ENCODE data around the gene DIAPH1. TPM values are rescaled to one million over a fixed set of nuclear protein-coding genes. Genes with fewer than 3 reads are reported as not detected.

Gene DIAPH1
- total RNA-seq, 1 experiment from 2014 or later, result 157 TPM

DNA sequence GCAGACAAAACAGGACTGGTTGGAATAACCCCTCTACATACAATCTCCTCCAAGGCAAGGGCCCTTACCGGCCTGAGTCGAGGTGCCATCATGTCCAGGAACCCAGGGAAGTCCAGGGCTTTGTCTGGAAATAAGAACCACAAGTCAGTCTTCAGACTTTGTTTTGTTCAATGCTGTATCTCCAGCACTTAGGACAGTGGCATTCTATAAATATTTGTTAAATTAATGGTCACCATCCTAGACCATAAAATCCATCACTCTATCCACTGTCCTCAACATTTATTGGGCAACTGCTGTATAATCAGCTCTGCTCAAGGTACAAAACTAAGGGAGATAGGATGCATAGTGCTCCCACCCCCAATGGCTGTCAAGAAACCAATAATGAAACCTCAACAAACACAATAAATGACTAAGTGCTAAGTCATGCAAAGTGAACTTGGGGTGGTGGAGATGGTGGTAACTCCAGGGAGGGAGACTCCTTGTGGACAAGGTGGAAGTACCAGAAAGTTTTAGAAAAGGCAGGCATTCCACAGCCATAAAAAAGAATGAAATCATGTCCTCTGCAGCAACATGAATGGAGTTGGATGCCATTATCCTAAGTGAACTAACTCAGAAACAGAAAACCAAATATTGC, 23.0 kb upstream of the DIAPH1 start:
- Histone ChIP-seq H3K4me1 (replicated peaks; ENCODE audit: insufficient read depth) (peaks cover 28% of the 10 kb centered on the region), H3K9me2 (ENCODE audit: insufficient read depth) (no peaks in the 10 kb centered on the region), H3K4me2 (peak overlapping the region; percentile 8; the same call in 1 of the 2 replicates), H2AFZ (no peak overlapping the region), H3K4me3 (no peak overlapping the region), H3K27ac (no peak overlapping the region), H3K79me2 (ENCODE audit: low read depth) (no peaks in the 10 kb centered on the region), H4K20me1 (ENCODE audit: insufficient read depth) (no peaks in the 10 kb centered on the region), H3F3A (ENCODE audit: insufficient read depth, low read depth) (peaks cover 24% of the 10 kb centered on the region), H3K9me3 (ENCODE audit: insufficient read depth, low read depth) (no peaks in the 10 kb centered on the region), H3K27me3 (ENCODE audit: insufficient read depth, low read depth) (no peaks in the 10 kb centered on the region), H3K36me3 (ENCODE audit: low read depth) (no peaks in the 10 kb centered on the region; the same call in 1 of the 2 replicates)
- CTCF ChIA-PET, result no interaction called here
- no TSS peak for BruUV-seq (replicated peaks)
- POLR2A ChIA-PET (ENCODE audit: unreplicated experiment), result no interaction called here
- DNase-seq, result peak; percentile 25 to 89
- TF ChIP-seq EZH2 (IDR thresholded peaks at IDR 0.05; ENCODE audit: low read depth) (no peak), CTCF (conservative IDR thresholded peaks at IDR 0.05) (peak; percentile 67)
- intact Hi-C loops (cut with micrococcal nuclease; ENCODE audit: unreplicated experiment), result no loop called here

DNA sequence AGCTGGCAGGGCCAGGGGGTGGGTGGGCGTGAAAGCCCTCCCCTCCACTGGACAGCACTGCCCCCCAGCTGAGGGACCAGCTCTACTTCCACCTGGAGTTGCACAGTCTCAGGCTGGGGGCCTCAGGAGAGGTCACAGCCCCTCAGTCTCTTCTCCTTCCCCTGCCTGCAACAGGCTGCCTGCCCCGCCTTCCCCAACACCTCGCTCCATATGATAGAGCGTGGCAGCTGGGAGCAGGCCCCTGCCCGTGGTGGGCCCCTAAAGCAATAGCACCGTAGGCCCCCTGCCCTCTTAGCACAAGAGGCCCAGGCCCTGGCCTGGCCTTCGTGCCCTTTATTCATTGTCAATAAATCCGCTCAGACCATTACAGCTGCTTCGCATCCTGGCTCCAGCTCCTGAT, 21.9 kb upstream of the DIAPH1 start:
- ChIA-PET CTCF (no interaction called here), POLR2A (ENCODE audit: unreplicated experiment) (no interaction called here)
- H3K4me3 ChIP-seq, result no peak overlapping the region
- peaks cover 24% of the 10 kb centered on the region for H3F3A ChIP-seq (ENCODE audit: insufficient read depth, low read depth)
- H3K79me2 ChIP-seq (ENCODE audit: low read depth), result peaks cover 9% of the 10 kb centered on the region
- DNase-seq, result no peak
- H4K20me1 ChIP-seq (ENCODE audit: insufficient read depth), result peaks cover 4% of the 10 kb centered on the region; the same call in 1 of the 2 replicates
- no peaks in the 10 kb centered on the region for H3K27me3 ChIP-seq (ENCODE audit: insufficient read depth, low read depth)
- BruUV-seq (replicated peaks), result no TSS peak
- H3K4me2 ChIP-seq, result no peak overlapping the region
- intact Hi-C loops (cut with micrococcal nuclease; ENCODE audit: unreplicated experiment), result no loop called here
- peaks cover 28% of the 10 kb centered on the region for H3K4me1 ChIP-seq (replicated peaks; ENCODE audit: insufficient read depth)
- H3K9me2 ChIP-seq (ENCODE audit: insufficient read depth), result no peaks in the 10 kb centered on the region
- no peak overlapping the region for H3K27ac ChIP-seq
- no peaks in the 10 kb centered on the region for H3K9me3 ChIP-seq (ENCODE audit: insufficient read depth, low read depth)
- TF ChIP-seq CTCF (conservative IDR thresholded peaks at IDR 0.05), result no peak
- no peak for TF ChIP-seq EZH2 (IDR thresholded peaks at IDR 0.05; ENCODE audit: low read depth)
- no peak overlapping the region for H2AFZ ChIP-seq
- no peaks in the 10 kb centered on the region for H3K36me3 ChIP-seq (ENCODE audit: low read depth)

DNA sequence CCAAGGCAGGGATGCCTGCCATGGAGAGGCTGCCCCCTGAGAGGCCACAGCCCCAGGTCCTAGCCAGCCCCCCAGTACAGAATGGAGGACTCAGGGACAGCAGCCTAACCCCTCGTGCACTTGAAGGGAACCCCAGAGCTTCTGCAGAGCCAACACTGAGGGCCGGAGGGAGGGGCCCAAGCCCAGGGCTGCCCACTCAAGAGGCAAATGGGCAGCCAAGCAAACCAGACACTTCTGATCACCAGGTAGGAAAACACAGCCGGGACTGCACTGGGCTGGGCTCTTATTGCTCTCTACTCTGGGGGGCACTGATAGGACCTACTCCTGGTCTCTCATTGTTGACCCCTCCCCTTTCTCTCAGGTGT, 21.2 kb upstream of the DIAPH1 start:
- TF ChIP-seq CTCF (conservative IDR thresholded peaks at IDR 0.05), result no peak
- no peak for TF ChIP-seq EZH2 (IDR thresholded peaks at IDR 0.05; ENCODE audit: low read depth)
- DNase-seq, result no peak
- Histone ChIP-seq H3K27me3 (ENCODE audit: insufficient read depth, low read depth) (no peaks in the 10 kb centered on the region), H3F3A (ENCODE audit: insufficient read depth, low read depth) (peaks cover 24% of the 10 kb centered on the region), H4K20me1 (ENCODE audit: insufficient read depth) (peaks cover 10% of the 10 kb centered on the region; the same call in 1 of the 2 replicates), H3K4me2 (no peak overlapping the region), H3K79me2 (ENCODE audit: low read depth) (peaks cover 16% of the 10 kb centered on the region), H3K36me3 (ENCODE audit: low read depth) (no peaks in the 10 kb centered on the region), H3K4me3 (no peak overlapping the region), H3K9me2 (ENCODE audit: insufficient read depth) (no peaks in the 10 kb centered on the region), H3K4me1 (replicated peaks; ENCODE audit: insufficient read depth) (peaks cover 35% of the 10 kb centered on the region), H3K9me3 (ENCODE audit: insufficient read depth, low read depth) (no peaks in the 10 kb centered on the region), H3K27ac (no peak overlapping the region), H2AFZ (no peak overlapping the region)
- BruUV-seq (replicated peaks), result no TSS peak
- CTCF ChIA-PET, result interaction anchor here (0.6 kb wide), 1 partner anchor 1046 kb away, joined by 5 read pairs; the partner anchor contains the start of gene FGF1
- intact Hi-C loops (cut with micrococcal nuclease; ENCODE audit: unreplicated experiment), result no loop called here
- POLR2A ChIA-PET (ENCODE audit: unreplicated experiment), result no interaction called here

Data from PC-9 (cell line).